OCI-LY1 (cell line): Measurements from ENCODE around the gene ALDH1A2.

Experiments used
- H2AFZ ChIP-seq: fragments of 200-600 bp; sonication (generic), shearing (Covaris generic); 2 replicates; pipeline ENCODE4 v1.6.0; 2014; ENCODE audit warnings: antibody characterized with exemption, mild to moderate bottlenecking, low read length
- H3F3A ChIP-seq: fragments of 200-600 bp; sonication (generic), shearing (Covaris generic); 2 replicates; pipeline ENCODE4 v1.6.0; 2014; ENCODE audit warnings: mild to moderate bottlenecking, antibody characterized with exemption, low read length, moderate library complexity; ENCODE audit not compliant: insufficient read depth
- H3K27ac ChIP-seq: fragments of 200-600 bp; sonication (generic); 2 replicates; pipeline ENCODE4 v1.5.1; 2014; ENCODE audit warnings: low read length, mixed run types, mild to moderate bottlenecking, low read depth; ENCODE audit not compliant: poor library complexity, severe bottlenecking
- H3K27me3 ChIP-seq: fragments of 200-600 bp; sonication (generic); 2 replicates; pipeline ENCODE4 v1.6.0; 2014; ENCODE audit warnings: antibody characterized with exemption, mild to moderate bottlenecking, low read length, moderate library complexity; ENCODE audit not compliant: insufficient read depth
- H3K36me3 ChIP-seq: fragments of 200-600 bp; sonication (generic); 2 replicates; pipeline ENCODE4 v1.6.1; 2014; ENCODE audit warnings: mild to moderate bottlenecking, antibody characterized with exemption, low read length, moderate library complexity, mixed read lengths; ENCODE audit not compliant: insufficient read depth
- H3K4me1 ChIP-seq: fragments of 200-600 bp; sonication (generic); 2 replicates; pipeline ENCODE4 v1.5.1; 2014; ENCODE audit warnings: mild to moderate bottlenecking, low read length, moderate library complexity; ENCODE audit not compliant: insufficient read depth, severe bottlenecking
- H3K4me2 ChIP-seq: fragments of 200-600 bp; sonication (generic), shearing (Covaris generic); 2 replicates; pipeline ENCODE4 v1.6.1; 2014; ENCODE audit warnings: low read length
- H3K4me3 ChIP-seq: fragments of 200-600 bp; sonication (generic); 2 replicates; pipeline ENCODE4 v1.5.1; 2014; ENCODE audit warnings: low read length, low read depth, mild to moderate bottlenecking, mixed read lengths; ENCODE audit not compliant: poor library complexity, severe bottlenecking
- H3K79me2 ChIP-seq: fragments of 200-600 bp; shearing (Covaris generic); 2 replicates; pipeline ENCODE4 v1.6.1; 2016; ENCODE audit warnings: mixed run types, low read length, mixed read lengths; ENCODE audit not compliant: insufficient read depth
- H3K9ac ChIP-seq: fragments of 200-600 bp; sonication (generic), shearing (Covaris generic); 2 replicates; pipeline ENCODE4 v1.6.1; 2014; ENCODE audit warnings: mild to moderate bottlenecking, low read length, mixed read lengths
- H3K9me2 ChIP-seq: fragments of 200-600 bp; sonication (generic), shearing (Covaris generic); 2 replicates; pipeline ENCODE4 v1.6.1; 2014; ENCODE audit warnings: low read depth, mild to moderate bottlenecking, low read length, mixed read lengths
- H3K9me3 ChIP-seq: fragments of 200-600 bp; shearing (Covaris generic); 2 replicates; pipeline ENCODE4 v1.6.1; 2014; ENCODE audit warnings: low read length, mixed read lengths
- H4K20me1 ChIP-seq: fragments of 200-600 bp; sonication (generic), shearing (Covaris generic); 2 replicates; pipeline ENCODE4 v1.6.0; 2016; ENCODE audit warnings: mild to moderate bottlenecking, low read length; ENCODE audit not compliant: insufficient read depth
- EZH2 ChIP-seq: fragments of 200-600 bp; sonication (generic), shearing (Covaris generic); IDR thresholded peaks from 2 replicates; pipeline ENCODE4 v1.8.0; 2017; ENCODE audit warnings: borderline replicate concordance, mixed run types, mild to moderate bottlenecking, antibody characterized with exemption, low read length, moderate library complexity, mixed read lengths
- TF ChIP-seq, protein P1 (sequence below): fragments of 200-600 bp; sonication (generic), shearing (Covaris generic); IDR thresholded peaks from 2 replicates; pipeline ENCODE4 v1.5.1; 2017; ENCODE audit warnings: mild to moderate bottlenecking, antibody characterized with exemption, low read length, moderate library complexity, mixed read lengths

Gene ALDH1A2

DNA sequence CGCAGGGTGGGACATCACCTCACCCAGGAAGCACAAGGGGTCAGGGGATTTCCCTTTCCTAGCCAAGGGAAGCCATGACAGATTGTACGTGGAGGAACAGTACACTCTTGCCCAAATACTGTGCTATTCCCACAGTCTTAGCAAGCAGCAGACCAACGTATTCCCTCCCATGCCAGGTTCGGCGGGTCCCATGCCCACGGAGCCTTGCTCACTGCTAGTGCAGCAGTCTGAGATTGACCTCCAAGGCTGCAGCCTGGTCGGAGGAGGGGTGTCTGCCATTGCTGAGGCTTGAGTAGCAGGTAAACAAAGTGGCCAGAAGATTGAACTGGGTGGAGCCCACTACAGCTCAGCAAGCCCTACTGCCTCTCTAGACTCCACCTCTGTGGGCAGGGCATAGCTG, 39.0 kb downstream of the ALDH1A2 start:
- H3K9me2 ChIP-seq: no peaks in the 10 kb centered on the region
- H3K27me3 ChIP-seq: no peaks in the 10 kb centered on the region
- no peak overlapping the region for H3K4me2 ChIP-seq
- no peak overlapping the region for H3K27ac ChIP-seq
- H3K9me3 ChIP-seq: no peaks in the 10 kb centered on the region
- TF ChIP-seq, protein P1, sequence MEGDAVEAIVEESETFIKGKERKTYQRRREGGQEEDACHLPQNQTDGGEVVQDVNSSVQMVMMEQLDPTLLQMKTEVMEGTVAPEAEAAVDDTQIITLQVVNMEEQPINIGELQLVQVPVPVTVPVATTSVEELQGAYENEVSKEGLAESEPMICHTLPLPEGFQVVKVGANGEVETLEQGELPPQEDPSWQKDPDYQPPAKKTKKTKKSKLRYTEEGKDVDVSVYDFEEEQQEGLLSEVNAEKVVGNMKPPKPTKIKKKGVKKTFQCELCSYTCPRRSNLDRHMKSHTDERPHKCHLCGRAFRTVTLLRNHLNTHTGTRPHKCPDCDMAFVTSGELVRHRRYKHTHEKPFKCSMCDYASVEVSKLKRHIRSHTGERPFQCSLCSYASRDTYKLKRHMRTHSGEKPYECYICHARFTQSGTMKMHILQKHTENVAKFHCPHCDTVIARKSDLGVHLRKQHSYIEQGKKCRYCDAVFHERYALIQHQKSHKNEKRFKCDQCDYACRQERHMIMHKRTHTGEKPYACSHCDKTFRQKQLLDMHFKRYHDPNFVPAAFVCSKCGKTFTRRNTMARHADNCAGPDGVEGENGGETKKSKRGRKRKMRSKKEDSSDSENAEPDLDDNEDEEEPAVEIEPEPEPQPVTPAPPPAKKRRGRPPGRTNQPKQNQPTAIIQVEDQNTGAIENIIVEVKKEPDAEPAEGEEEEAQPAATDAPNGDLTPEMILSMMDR: no peak
- H3K36me3 ChIP-seq: no peaks in the 10 kb centered on the region
- no peaks in the 10 kb centered on the region for H4K20me1 ChIP-seq
- H3K9ac ChIP-seq: no peak overlapping the region
- no peaks in the 10 kb centered on the region for H3K79me2 ChIP-seq
- no peak overlapping the region for H2AFZ ChIP-seq
- H3K4me1 ChIP-seq: no peaks in the 10 kb centered on the region
- H3K4me3 ChIP-seq: no peak overlapping the region
- no peaks in the 10 kb centered on the region for H3F3A ChIP-seq

DNA sequence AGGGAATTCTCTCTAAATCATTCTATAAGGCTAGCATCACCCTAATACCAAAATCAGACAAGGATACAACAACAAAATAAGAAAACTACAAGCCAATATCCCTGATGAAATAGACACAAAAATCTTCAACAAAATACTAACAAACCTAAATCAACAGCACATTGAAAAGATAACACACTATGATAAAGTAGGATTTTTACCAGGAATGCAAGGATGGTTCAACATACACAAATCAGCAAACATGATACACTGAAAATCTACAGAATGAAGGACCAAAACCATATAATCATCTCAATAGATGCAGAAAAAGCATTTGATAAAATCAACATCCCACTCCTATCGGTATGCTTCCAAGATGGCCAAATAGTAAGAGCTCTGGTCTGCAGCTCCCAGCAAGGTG, 39.5 kb downstream of the ALDH1A2 start:
- no peak overlapping the region for H3K9ac ChIP-seq
- no peaks in the 10 kb centered on the region for H3K9me3 ChIP-seq
- no peaks in the 10 kb centered on the region for H3K27me3 ChIP-seq
- H3F3A ChIP-seq: no peaks in the 10 kb centered on the region
- no peak overlapping the region for H2AFZ ChIP-seq
- H3K4me1 ChIP-seq: no peaks in the 10 kb centered on the region
- no peaks in the 10 kb centered on the region for H3K9me2 ChIP-seq
- TF ChIP-seq EZH2: no peak
- TF ChIP-seq, protein P1: no peak
- H3K4me2 ChIP-seq: no peak overlapping the region
- no peaks in the 10 kb centered on the region for H3K36me3 ChIP-seq
- H3K79me2 ChIP-seq: no peaks in the 10 kb centered on the region
- no peaks in the 10 kb centered on the region for H4K20me1 ChIP-seq
- no peak overlapping the region for H3K4me3 ChIP-seq
- no peak overlapping the region for H3K27ac ChIP-seq

DNA sequence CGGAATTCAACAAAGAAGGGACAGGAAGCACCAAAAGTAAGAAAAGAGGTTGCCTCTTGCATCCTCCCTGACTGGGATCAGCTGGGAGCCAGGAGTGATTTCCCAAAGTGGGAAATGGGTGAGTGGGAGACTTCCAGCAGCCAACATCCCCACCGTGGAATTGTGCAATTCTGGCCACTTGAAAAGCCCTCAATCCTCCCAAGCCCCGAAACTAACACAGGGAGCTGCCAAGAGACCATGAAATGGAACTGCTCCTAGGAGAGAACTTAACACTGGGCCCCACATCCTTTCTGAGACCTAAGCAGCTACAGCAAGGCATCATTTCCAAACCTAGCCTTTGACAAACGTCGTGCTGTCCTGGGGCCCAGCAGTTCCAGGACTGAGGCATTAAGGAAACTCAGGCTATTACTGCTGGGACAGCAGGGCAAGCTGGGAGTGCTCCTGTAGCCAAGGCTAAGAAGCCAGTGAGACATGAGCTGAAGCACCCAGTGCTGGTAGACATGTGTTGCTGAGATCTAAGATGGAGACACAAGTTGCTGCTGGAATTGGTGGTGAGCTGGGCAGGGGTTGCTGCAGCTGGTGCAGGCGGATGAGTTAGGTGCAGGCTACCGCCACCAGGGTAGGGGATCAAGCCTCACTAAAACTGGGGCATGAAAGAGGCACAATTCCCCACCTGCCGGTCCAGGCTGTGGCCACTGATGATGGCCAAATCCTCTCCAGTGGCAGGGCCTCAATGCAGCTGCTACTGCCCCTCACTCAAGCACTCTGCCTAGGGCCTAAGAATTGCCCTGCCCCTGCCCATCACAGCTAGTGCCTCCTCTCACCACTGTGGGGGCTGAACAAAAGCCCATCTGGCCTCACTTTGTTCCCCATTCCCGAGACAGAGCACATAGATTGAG, 43.9 kb downstream of the ALDH1A2 start:
- H3K79me2 ChIP-seq: no peaks in the 10 kb centered on the region
- no peaks in the 10 kb centered on the region for H3K4me1 ChIP-seq
- H3K27ac ChIP-seq: no peak overlapping the region
- H4K20me1 ChIP-seq: no peaks in the 10 kb centered on the region
- H2AFZ ChIP-seq: no peak overlapping the region
- H3K9me2 ChIP-seq: no peaks in the 10 kb centered on the region
- H3K4me2 ChIP-seq: no peak overlapping the region
- TF ChIP-seq EZH2: no peak
- TF ChIP-seq, protein P1: no peak
- no peaks in the 10 kb centered on the region for H3K9me3 ChIP-seq
- H3K4me3 ChIP-seq: no peak overlapping the region
- no peaks in the 10 kb centered on the region for H3K27me3 ChIP-seq
- no peak overlapping the region for H3K9ac ChIP-seq
- no peaks in the 10 kb centered on the region for H3K36me3 ChIP-seq
- H3F3A ChIP-seq: no peaks in the 10 kb centered on the region
